ENCODE data around the gene SERPINB6. TPM values are rescaled to one million over a fixed set of nuclear protein-coding genes. Genes with fewer than 3 reads are reported as not detected.

Gene SERPINB6
- polyA plus RNA-seq, 1 of the 3 experiments (the other 2 are of a cell fraction) = 102 TPM

GRCh38 chr6:2948228-2949025 lies 22.9 kb downstream of the SERPINB6 start:
- no peak for DNase-seq
- Histone ChIP-seq H4K20me1 (ENCODE audit: insufficient read depth) (no peaks in the 10 kb centered on the region), H3K4me2 (no peak overlapping the region), H3F3A (replicated peaks; ENCODE audit: insufficient read depth) (peaks cover 17% of the 10 kb centered on the region), H3K9ac (no peak overlapping the region), H3K27me3 (ENCODE audit: insufficient read depth) (no peaks in the 10 kb centered on the region), H3K9me3 (no peaks in the 10 kb centered on the region), H3K9me2 (no peaks in the 10 kb centered on the region), H3K79me2 (ENCODE audit: insufficient read depth) (peaks cover 4% of the 10 kb centered on the region; the same call in 1 of the 2 replicates), H3K36me3 (replicated peaks in 1 of 2; ENCODE audit: control insufficient read depth in 1 of 2, insufficient read depth in 2 of 2, low read length in 1 of 2) (peaks cover 3 to 20% of the 10 kb centered on the region in 2 experiments), H2AFZ (ENCODE audit: low read depth) (no peak overlapping the region), H3K4me3 (ENCODE audit: low read depth in 2 of 2, low read length in 1 of 2) (no peak overlapping the region), H3K4me1 (ENCODE audit: control insufficient read depth in 1 of 2, insufficient read depth in 2 of 2, low read depth in 1 of 2, low read length in 1 of 2) (peaks cover 5 to 9% of the 10 kb centered on the region in 2 experiments; a peak in 2 of 4 replicates), H3K27ac (ENCODE audit: low read depth in 2 of 2, low read length in 1 of 2) (no peak overlapping the region)
- WGBS (ENCODE audit: low lambda C conversion rate) = 96% methylated on average over 25 of the region's 30 CpGs
- CTCF ChIA-PET = interaction anchor here (1.4 to 4.5 kb wide), 2 partner anchors 8 to 42 kb away, joined by 3 to 30 read pairs; no protein-coding TSS in a partner anchor
- POLR2A ChIA-PET = no interaction called here
- TF ChIP-seq MAX (IDR thresholded peaks at IDR 0.05; ENCODE audit: low read depth) (no peak), MEF2A (IDR thresholded peaks at IDR 0.05; ENCODE audit: borderline replicate concordance, low read depth) (no peak), POLR2AphosphoS5 (IDR thresholded peaks at IDR 0.05; ENCODE audit: low read depth, low read length) (no peak), RXRA (IDR thresholded peaks at IDR 0.05; ENCODE audit: borderline replicate concordance, low read depth) (no peak), FOXJ3 (CRISPR knock-in tag; IDR thresholded peaks at IDR 0.05) (no peak), GATA2 (CRISPR knock-in tag; IDR thresholded peaks at IDR 0.05) (no peak), PBX3 (IDR thresholded peaks at IDR 0.05) (no peak), EZH2phosphoT487 (IDR thresholded peaks at IDR 0.05; ENCODE audit: borderline replicate concordance, low read depth) (no peak), RFX5 (IDR thresholded peaks at IDR 0.05; ENCODE audit: low read length) (no peak), YY1 (IDR thresholded peaks at IDR 0.05; ENCODE audit: low read depth) (no peak), IRF3 (IDR thresholded peaks at IDR 0.05; ENCODE audit: low read depth, low read length) (no peak), TAF1 (IDR thresholded peaks at IDR 0.05; ENCODE audit: borderline replicate concordance, low read depth, low read length) (no peak), RAD21 (IDR thresholded peaks at IDR 0.05; ENCODE audit: low read length) (no peak), TEAD4 (IDR thresholded peaks at IDR 0.05; ENCODE audit: borderline replicate concordance, insufficient read depth) (no peak), ZBTB33 (IDR thresholded peaks at IDR 0.05; ENCODE audit: borderline replicate concordance, low read depth) (no peak), NRF1 (IDR thresholded peaks at IDR 0.05; ENCODE audit: low read depth, low read length) (no peak), RCOR1 (IDR thresholded peaks at IDR 0.05; ENCODE audit: low read length) (no peak)
- TF ChIP-seq, protein P1, sequence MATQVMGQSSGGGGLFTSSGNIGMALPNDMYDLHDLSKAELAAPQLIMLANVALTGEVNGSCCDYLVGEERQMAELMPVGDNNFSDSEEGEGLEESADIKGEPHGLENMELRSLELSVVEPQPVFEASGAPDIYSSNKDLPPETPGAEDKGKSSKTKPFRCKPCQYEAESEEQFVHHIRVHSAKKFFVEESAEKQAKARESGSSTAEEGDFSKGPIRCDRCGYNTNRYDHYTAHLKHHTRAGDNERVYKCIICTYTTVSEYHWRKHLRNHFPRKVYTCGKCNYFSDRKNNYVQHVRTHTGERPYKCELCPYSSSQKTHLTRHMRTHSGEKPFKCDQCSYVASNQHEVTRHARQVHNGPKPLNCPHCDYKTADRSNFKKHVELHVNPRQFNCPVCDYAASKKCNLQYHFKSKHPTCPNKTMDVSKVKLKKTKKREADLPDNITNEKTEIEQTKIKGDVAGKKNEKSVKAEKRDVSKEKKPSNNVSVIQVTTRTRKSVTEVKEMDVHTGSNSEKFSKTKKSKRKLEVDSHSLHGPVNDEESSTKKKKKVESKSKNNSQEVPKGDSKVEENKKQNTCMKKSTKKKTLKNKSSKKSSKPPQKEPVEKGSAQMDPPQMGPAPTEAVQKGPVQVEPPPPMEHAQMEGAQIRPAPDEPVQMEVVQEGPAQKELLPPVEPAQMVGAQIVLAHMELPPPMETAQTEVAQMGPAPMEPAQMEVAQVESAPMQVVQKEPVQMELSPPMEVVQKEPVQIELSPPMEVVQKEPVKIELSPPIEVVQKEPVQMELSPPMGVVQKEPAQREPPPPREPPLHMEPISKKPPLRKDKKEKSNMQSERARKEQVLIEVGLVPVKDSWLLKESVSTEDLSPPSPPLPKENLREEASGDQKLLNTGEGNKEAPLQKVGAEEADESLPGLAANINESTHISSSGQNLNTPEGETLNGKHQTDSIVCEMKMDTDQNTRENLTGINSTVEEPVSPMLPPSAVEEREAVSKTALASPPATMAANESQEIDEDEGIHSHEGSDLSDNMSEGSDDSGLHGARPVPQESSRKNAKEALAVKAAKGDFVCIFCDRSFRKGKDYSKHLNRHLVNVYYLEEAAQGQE (IDR thresholded peaks at IDR 0.05; ENCODE audit: low read depth, low read length) = no peak
- TF ChIP-seq, protein P2, sequence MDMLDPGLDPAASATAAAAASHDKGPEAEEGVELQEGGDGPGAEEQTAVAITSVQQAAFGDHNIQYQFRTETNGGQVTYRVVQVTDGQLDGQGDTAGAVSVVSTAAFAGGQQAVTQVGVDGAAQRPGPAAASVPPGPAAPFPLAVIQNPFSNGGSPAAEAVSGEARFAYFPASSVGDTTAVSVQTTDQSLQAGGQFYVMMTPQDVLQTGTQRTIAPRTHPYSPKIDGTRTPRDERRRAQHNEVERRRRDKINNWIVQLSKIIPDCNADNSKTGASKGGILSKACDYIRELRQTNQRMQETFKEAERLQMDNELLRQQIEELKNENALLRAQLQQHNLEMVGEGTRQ (IDR thresholded peaks at IDR 0.05; ENCODE audit: borderline replicate concordance, low read depth, low read length) = no peak
- TF ChIP-seq, protein P3, sequence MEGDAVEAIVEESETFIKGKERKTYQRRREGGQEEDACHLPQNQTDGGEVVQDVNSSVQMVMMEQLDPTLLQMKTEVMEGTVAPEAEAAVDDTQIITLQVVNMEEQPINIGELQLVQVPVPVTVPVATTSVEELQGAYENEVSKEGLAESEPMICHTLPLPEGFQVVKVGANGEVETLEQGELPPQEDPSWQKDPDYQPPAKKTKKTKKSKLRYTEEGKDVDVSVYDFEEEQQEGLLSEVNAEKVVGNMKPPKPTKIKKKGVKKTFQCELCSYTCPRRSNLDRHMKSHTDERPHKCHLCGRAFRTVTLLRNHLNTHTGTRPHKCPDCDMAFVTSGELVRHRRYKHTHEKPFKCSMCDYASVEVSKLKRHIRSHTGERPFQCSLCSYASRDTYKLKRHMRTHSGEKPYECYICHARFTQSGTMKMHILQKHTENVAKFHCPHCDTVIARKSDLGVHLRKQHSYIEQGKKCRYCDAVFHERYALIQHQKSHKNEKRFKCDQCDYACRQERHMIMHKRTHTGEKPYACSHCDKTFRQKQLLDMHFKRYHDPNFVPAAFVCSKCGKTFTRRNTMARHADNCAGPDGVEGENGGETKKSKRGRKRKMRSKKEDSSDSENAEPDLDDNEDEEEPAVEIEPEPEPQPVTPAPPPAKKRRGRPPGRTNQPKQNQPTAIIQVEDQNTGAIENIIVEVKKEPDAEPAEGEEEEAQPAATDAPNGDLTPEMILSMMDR (IDR thresholded peaks at IDR 0.05) = no peak

All from SK-N-SH (cell line).